KMS-11 (cell line): ENCODE data around the gene LURAP1L.

Source experiments
- H2AFZ ChIP-seq: fragments of 200-600 bp; sonication (generic); 2 replicates; pipeline ENCODE4 v1.6.1; 2016; ENCODE audit warnings: antibody characterized with exemption, mixed run types, low read depth
- H3K27ac ChIP-seq: fragments of 200-600 bp; sonication (generic); 2 replicates; pipeline ENCODE4 v1.6.1; 2016; ENCODE audit warnings: mild to moderate bottlenecking, mixed run types
- H3K27me3 ChIP-seq: fragments of 200-600 bp; sonication (generic); 2 replicates; pipeline ENCODE4 v1.6.1; 2017; ENCODE audit warnings: mild to moderate bottlenecking, low read depth, mixed run types, moderate library complexity; ENCODE audit not compliant: insufficient read depth
- H3K36me3 ChIP-seq: fragments of 200-600 bp; sonication (generic); 2 replicates; pipeline ENCODE4 v1.6.1; 2017; ENCODE audit warnings: mild to moderate bottlenecking, mixed run types; ENCODE audit not compliant: insufficient read depth
- H3K4me1 ChIP-seq: fragments of 200-600 bp; sonication (generic); 2 replicates; pipeline ENCODE4 v1.6.1; 2016; ENCODE audit warnings: mild to moderate bottlenecking, low read depth, mixed run types; ENCODE audit not compliant: poor library complexity, severe bottlenecking
- H3K4me2 ChIP-seq: fragments of 200-600 bp; sonication (generic); 2 replicates; pipeline ENCODE4 v1.7.0; 2016; ENCODE audit warnings: mild to moderate bottlenecking, mixed run types
- H3K4me3 ChIP-seq: fragments of 200-600 bp; sonication (generic); IDR thresholded peaks from 2 replicates; pipeline ENCODE4 v1.6.1; 2017; ENCODE audit warnings: low read depth, low read length, mixed read lengths; ENCODE audit not compliant: insufficient read depth
- H3K79me2 ChIP-seq: fragments of 200-600 bp; sonication (generic); 2 replicates; pipeline ENCODE4 v1.6.1; 2016; ENCODE audit warnings: low read depth, mixed run types; ENCODE audit not compliant: insufficient read depth
- H3K9ac ChIP-seq: fragments of 200-600 bp; sonication (generic); 2 replicates; pipeline ENCODE4 v1.6.1; 2016; ENCODE audit warnings: mild to moderate bottlenecking, mixed run types
- H4K20me1 ChIP-seq: fragments of 200-600 bp; sonication (generic); 2 replicates; pipeline ENCODE4 v1.6.1; 2016; ENCODE audit warnings: mild to moderate bottlenecking, mixed run types; ENCODE audit not compliant: insufficient read depth
- CTCF ChIP-seq: fragments of 200-600 bp; sonication (generic); conservative IDR thresholded peaks from 2 replicates; pipeline ENCODE4 v1.6.1; 2017; ENCODE audit warnings: low read depth, mild to moderate bottlenecking, antibody characterized with exemption, low read length, moderate library complexity, mixed read lengths

LURAP1L gene

GRCh38 chr9:12796601-12797000, 21.8 kb downstream of the LURAP1L start:
- Histone ChIP-seq H3K27ac (no peak overlapping the region), H3K79me2 (no peaks in the 10 kb centered on the region), H3K4me2 (no peak overlapping the region), H3K4me3 (no peak overlapping the region), H2AFZ (no peak overlapping the region), H4K20me1 (no peaks in the 10 kb centered on the region), H3K36me3 (no peaks in the 10 kb centered on the region), H3K27me3 (no peaks in the 10 kb centered on the region), H3K4me1 (no peaks in the 10 kb centered on the region), H3K9ac (no peak overlapping the region)
- TF ChIP-seq CTCF, result no peak

- Histone ChIP-seq H3K36me3 (no peaks in the 10 kb centered on the region), H3K27ac (no peak overlapping the region), H3K4me1 (no peaks in the 10 kb centered on the region), H2AFZ (no peak overlapping the region), H3K9ac (no peak overlapping the region), H3K79me2 (no peaks in the 10 kb centered on the region), H3K4me2 (no peak overlapping the region), H3K27me3 (no peaks in the 10 kb centered on the region), H3K4me3 (no peak overlapping the region), H4K20me1 (no peaks in the 10 kb centered on the region)
- no peak for TF ChIP-seq CTCF
Measured at GRCh38 chr9:12797037-12797436, 22.2 kb downstream of the LURAP1L start.

- Histone ChIP-seq H3K4me1 (no peaks in the 10 kb centered on the region), H3K36me3 (no peaks in the 10 kb centered on the region), H3K27me3 (no peaks in the 10 kb centered on the region), H2AFZ (no peak overlapping the region), H3K27ac (no peak overlapping the region), H3K4me2 (no peak overlapping the region), H3K79me2 (no peaks in the 10 kb centered on the region), H3K4me3 (no peak overlapping the region), H3K9ac (no peak overlapping the region), H4K20me1 (no peaks in the 10 kb centered on the region)
- TF ChIP-seq CTCF, result no peak
Measured at GRCh38 chr9:12798066-12798770, 23.4 kb downstream of the LURAP1L start.

DNA sequence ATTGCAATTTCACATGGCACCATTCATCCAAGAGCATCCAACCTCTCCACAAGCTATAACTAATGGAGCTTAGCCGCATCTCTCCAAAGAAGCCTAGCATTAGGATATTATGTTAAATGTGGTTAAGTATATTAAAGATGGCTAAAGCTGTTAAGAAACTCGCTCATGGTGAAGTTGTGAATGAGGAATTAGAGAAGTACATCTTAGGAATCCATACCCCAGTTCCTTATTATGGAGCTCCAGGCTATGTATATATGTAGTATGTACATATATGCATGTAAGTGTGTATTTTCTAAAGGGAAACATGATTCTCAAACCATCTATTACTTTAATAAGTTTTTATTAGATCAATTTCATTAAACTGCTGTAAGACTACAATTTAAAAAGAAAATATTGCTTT, 26.4 kb downstream of the LURAP1L start:
- Histone ChIP-seq H3K4me1 (no peaks in the 10 kb centered on the region), H4K20me1 (no peaks in the 10 kb centered on the region), H3K4me3 (no peak overlapping the region), H3K9ac (no peak overlapping the region), H3K36me3 (no peaks in the 10 kb centered on the region), H3K79me2 (no peaks in the 10 kb centered on the region), H3K27me3 (no peaks in the 10 kb centered on the region), H3K4me2 (no peak overlapping the region), H2AFZ (no peak overlapping the region), H3K27ac (no peak overlapping the region)
- no peak for TF ChIP-seq CTCF
